Measurements from ENCODE around the gene CARD14.

CARD14 gene

GRCh38 chr17:80169784-80170500, at the start of gene CARD14:
Gene CARD14, plus strand, starts transcription at chr17:80170030. Its CDS starts 11,409 bp downstream, at chr17:80181439.
- DNase-seq, result no peak

DNA sequence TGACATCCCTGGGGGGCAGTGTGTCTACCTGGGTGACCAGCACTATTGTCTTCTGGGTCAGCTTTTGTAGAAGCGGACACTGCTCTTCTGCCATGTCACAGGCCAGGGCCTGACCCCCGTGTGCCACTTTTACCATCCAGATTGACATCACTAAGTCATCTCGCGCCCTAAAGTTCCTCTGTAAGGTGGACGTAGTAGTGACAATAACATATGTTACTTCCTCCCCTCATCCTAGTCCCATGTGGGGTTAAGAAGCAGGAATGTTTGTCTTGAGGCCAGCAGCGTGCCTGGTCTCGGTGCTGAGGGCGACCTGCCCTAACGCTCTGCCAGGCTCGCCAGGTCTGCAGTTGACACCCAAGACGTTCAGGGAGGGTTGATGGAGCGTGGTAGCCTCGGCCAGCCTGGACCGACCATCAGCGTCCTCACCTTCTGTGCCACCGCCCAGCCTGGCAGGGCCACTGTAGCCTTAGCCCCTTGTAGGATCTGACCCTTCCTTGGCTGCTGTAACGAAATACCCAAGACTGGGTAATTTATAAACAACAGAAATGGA, 47.7 kb upstream of the CARD14 start:
- no peak for DNase-seq

DNA sequence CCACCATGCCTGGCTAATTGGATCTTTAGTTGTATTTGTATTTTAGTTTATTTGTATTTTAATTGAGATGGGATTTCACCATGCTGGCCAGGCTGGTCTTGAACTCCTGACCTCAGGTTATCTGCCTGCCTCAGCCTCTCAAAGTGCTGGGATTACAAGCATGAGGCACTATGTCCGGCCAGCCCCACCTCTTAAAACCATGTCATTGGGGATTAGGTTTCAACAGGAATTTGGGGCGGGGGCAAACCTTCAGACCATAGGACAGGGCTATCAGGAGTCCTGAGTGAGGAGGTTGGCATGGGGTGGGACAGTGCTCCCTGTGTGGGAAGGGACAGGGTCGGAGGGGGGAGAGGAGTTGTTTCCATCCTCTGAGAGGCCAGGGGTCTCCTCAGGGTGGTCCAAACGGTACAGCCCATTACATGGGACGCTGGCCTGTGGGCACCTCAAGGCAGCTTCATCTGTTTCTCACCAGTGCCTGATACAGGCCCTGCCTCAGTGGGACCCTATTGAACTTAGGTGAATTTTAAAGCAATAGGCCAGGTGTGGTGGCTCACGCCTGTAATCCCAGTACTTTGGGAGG, 46.8 kb upstream of the CARD14 start:
- DNase-seq, result no peak

DNA sequence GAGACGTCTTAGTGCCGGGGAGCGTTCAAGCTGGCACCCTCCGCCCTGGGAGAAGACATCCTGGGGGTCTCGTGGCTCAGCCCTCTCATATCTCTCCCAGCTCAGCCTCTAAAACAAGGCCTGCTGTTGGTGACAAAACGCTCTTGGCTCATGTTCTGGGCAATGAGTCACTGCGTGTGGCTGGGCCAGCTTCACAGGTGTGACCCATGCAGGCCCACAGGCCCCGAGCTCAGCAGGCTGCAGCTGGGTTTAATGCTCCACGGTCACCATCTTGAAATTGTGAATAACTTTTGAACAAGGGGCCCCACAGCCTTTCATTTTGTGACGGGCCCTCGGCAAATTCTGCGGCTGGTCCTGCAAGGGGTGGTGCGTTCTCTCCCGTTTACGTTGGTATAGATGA, 46.0 kb upstream of the CARD14 start:
- no peak for DNase-seq

DNA sequence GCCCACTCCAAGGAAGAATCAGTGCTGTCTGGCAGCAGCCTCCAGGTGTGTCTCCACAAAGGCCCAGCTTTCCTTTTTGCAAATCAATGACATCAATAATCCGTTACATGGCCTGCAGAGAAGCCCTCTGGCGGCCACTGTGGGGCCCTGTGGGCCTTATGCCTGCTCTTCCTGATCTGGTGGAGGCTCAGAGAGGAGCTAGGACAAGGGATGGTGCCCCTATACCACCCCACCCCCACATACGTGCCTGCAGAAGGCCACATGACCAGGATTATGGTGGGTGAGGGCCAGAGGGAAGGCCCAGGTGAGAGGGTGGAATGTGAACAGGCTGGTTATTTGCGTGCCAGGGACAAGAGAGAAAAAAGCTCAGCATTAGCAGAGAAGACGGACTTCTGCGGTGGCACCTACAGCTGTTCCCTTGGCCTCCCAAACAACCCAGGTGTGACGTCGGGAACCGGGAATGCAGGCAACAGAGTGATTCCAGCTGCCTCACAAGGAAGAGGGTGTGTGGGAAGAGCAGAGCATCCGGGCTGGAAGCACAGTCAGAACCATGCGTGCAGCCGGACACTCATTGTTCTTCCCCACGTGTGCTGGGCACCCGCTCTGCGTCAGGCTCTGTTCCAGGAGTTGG, 45.4 kb upstream of the CARD14 start:
- DNase-seq, result no peak

- DNase-seq, result no peak
Observed at GRCh38 chr17:80125656-80126448, 44.0 kb upstream of the CARD14 start.

- no peak for DNase-seq
Observed at GRCh38 chr17:80126449-80126715, 43.4 kb upstream of the CARD14 start.

GRCh38 chr17:80129006-80129565, 40.7 kb upstream of the CARD14 start:
- DNase-seq, result no peak

GRCh38 chr17:80130992-80131391, 38.8 kb upstream of the CARD14 start:
- no peak for DNase-seq

- DNase-seq, result no peak
Observed at GRCh38 chr17:80132906-80133625, 36.8 kb upstream of the CARD14 start.

DNA sequence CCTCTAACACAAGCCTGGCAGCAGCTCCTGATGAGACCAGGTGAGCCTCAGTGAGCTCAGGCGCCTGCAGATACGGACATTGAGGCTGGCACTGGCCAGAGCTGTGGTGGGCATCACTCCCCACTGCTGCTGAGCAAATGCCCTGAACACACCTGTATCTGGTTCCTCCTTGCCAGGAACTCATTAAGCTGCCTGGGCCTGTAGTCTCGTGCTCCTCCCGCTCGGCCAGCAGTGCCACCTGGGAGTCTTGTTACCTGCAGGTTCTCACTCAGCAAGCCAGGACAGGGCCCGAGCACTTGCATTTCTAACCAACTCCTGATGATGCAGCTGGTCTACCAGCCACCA, 36.2 kb upstream of the CARD14 start:
- DNase-seq, result no peak

- DNase-seq, result no peak
Observed at GRCh38 chr17:80137131-80137530, 32.7 kb upstream of the CARD14 start.

DNA sequence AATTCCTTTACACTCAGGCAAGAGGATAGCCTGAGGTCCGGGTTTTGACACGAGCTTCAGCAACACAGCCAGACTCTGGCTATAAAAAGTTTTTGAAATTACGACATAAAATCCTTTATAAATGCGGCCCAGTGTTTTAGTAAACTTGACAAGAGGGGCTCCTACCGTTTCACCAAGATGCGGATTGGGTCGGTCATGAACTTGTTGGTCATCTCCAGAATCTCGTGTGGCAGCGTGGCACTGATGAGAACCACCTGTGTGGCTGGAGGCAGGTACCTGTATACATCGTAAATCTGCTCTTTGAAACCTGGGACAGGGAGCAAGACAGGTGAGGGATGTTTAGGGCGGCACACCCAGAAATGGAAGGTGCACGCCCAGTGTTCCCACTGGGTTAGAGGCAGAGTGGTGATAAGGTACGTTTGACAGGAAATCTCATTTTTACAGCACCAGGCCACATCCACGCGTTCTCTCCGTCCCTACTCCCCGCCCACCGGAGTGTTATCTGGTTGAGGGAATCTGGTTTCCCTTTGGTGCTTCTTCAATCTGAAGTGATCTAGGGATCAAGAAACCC, 30.9 kb upstream of the CARD14 start:
- DNase-seq, result no peak

DNA sequence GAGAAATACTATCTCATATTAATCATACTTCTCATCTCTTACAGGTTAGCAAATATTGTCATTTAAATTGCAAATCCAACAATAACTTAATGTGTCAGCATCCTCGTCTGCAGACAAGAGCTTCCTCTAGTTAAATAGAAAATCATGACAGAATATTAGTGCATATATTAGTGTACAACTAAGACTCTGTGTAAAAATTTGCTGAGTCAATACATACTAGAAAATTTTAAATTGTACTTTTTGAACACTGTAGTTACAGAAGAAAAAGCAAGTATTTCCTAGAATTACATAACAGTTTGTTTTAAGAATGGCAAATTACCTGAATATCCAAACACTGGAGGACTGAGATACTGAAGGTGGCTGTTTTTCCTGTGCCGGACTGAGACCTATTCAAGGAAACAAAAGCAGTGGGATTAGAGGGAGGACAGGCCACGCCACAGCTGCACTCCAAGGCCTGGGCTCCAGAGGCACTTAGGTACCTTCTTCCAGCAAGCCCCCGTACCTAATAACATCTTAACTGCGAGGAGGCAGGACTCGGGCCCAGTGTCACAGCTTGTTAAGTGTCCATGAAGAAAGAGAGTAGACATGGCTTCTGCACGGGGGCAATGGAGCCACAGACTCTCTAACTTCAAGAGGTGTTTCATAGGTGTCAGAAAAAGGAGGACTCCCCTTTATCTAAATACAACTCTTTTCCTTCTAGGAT, 28.2 kb upstream of the CARD14 start:
- no peak for DNase-seq

- no peak for DNase-seq
Observed at GRCh38 chr17:80142929-80143328, 26.9 kb upstream of the CARD14 start.

GRCh38 chr17:80145076-80146075, 24.5 kb upstream of the CARD14 start:
- no peak for DNase-seq

- no peak for DNase-seq
Observed at GRCh38 chr17:80146121-80147034, 23.5 kb upstream of the CARD14 start.

GRCh38 chr17:80147035-80147822, 22.6 kb upstream of the CARD14 start, which contains the start of gene EIF4A3:
Gene EIF4A3, minus strand, starts transcription at chr17:80147128. Its CDS starts 167 bp downstream, at chr17:80146961.
- peak; percentile 99 for DNase-seq
